GM21390 (cell line): ENCODE data around the gene KHDC1L.
"Not testable (repeated sequence)": the region's sequence is repeated elsewhere in the genome, so short reads cannot be mapped to it uniquely, and the experiment has no call there.

Experiments
- ATAC-seq: cut with Tn5 transposase; IDR thresholded peaks from one replicate; pipeline ENCODE4 v1.9.1; 2021; ENCODE audit not compliant: unreplicated experiment

The KHDC1L gene

GRCh38 chr6:73225396-73225795 is at the start of gene KHDC1L:
TSS of gene KHDC1L (minus strand) at chr6:73225496. CDS start at chr6:73225408, 88 bp downstream.
- no peak for ATAC-seq

GRCh38 chr6:73269296-73269695 is 44.0 kb upstream of the KHDC1L start:
- not testable (repeated sequence) for ATAC-seq

- ATAC-seq, result not testable (repeated sequence)
These were observed 43.6 kb upstream of the KHDC1L start for GRCh38 chr6:73268896-73269295.

GRCh38 chr6:73264446-73264845 is 39.1 kb upstream of the KHDC1L start:
- no peak for ATAC-seq

- peak; percentile 8 for ATAC-seq
These were observed 38.2 kb upstream of the KHDC1L start for GRCh38 chr6:73263570-73263909.

- ATAC-seq, result peak; percentile 94
These were observed 37.6 kb upstream of the KHDC1L start, which contains the start of gene KHDC1 for GRCh38 chr6:73262671-73263569. TSS of gene KHDC1 (minus strand) at chr6:73263196. CDS start at chr6:73242517, 20,679 bp downstream.

- ATAC-seq, result no peak
These were observed 33.4 kb upstream of the KHDC1L start for GRCh38 chr6:73258721-73259120.

GRCh38 chr6:73254323-73254722 is 29.0 kb upstream of the KHDC1L start:
- not testable (repeated sequence) for ATAC-seq

GRCh38 chr6:73252703-73253102 is 27.4 kb upstream of the KHDC1L start:
- no peak for ATAC-seq

GRCh38 chr6:73250016-73250415 is 24.7 kb upstream of the KHDC1L start:
- ATAC-seq, result no peak

- ATAC-seq, result no peak
These were observed 23.1 kb upstream of the KHDC1L start for GRCh38 chr6:73248192-73248903.

GRCh38 chr6:73242001-73242400 is 16.7 kb upstream of the KHDC1L start:
- no peak for ATAC-seq

GRCh38 chr6:73240730-73241129 is 15.4 kb upstream of the KHDC1L start:
- no peak for ATAC-seq

- ATAC-seq, result no peak
These were observed 11.0 kb upstream of the KHDC1L start for GRCh38 chr6:73236144-73236750.

GRCh38 chr6:73234733-73235132 is 9.4 kb upstream of the KHDC1L start:
- no peak for ATAC-seq

GRCh38 chr6:73233971-73234370 is 8.7 kb upstream of the KHDC1L start:
- not testable (repeated sequence) for ATAC-seq

- no peak for ATAC-seq
These were observed 7.8 kb upstream of the KHDC1L start for GRCh38 chr6:73233048-73233447.

GRCh38 chr6:73231986-73232391 is 6.7 kb upstream of the KHDC1L start:
- peak; percentile 48 for ATAC-seq

GRCh38 chr6:73227606-73228255 is 2.4 kb upstream of the KHDC1L start:
- ATAC-seq, result no peak

GRCh38 chr6:73216859-73217258 is 8.4 kb downstream of the KHDC1L start:
- no peak for ATAC-seq

GRCh38 chr6:73209117-73209516 is 16.2 kb downstream of the KHDC1L start:
- ATAC-seq, result no peak
